ELF-1 (cell line): ENCODE data around the gene NBPF20.
"Not testable (repeated sequence)": the region's sequence is repeated elsewhere in the genome, so short reads cannot be mapped to it uniquely, and the experiment has no call there.

Experiments used
- DNase-seq: peaks from one replicate; pipeline ENCODE4 v3.0.0-alpha.2; 2016; ENCODE audit warnings: low read depth, low spot score

Gene NBPF20, protein sequence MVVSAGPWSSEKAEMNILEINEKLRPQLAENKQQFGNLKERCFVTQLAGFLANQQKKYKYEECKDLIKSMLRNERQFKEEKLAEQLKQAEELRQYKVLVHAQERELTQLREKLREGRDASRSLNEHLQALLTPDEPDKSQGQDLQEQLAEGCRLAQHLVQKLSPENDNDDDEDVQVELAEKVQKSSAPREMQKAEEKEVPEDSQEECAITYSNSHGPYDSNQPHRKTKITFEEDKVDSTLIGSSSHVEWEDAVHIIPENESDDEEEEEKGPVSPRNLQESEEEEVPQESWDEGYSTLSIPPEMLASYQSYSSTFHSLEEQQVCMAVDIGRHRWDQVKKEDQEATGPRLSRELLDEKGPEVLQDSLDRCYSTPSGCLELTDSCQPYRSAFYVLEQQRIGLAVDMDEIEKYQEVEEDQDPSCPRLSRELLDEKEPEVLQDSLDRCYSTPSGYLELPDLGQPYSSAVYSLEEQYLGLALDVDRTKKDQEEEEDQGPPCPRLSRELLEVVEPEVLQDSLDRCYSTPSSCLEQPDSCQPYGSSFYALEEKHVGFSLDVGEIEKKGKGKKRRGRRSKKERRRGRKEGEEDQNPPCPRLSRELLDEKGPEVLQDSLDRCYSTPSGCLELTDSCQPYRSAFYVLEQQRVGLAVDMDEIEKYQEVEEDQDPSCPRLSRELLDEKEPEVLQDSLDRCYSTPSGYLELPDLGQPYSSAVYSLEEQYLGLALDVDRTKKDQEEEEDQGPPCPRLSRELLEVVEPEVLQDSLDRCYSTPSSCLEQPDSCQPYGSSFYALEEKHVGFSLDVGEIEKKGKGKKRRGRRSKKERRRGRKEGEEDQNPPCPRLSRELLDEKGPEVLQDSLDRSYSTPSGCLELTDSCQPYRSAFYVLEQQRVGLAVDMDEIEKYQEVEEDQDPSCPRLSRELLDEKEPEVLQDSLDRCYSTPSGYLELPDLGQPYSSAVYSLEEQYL (N-terminal part only)

DNA sequence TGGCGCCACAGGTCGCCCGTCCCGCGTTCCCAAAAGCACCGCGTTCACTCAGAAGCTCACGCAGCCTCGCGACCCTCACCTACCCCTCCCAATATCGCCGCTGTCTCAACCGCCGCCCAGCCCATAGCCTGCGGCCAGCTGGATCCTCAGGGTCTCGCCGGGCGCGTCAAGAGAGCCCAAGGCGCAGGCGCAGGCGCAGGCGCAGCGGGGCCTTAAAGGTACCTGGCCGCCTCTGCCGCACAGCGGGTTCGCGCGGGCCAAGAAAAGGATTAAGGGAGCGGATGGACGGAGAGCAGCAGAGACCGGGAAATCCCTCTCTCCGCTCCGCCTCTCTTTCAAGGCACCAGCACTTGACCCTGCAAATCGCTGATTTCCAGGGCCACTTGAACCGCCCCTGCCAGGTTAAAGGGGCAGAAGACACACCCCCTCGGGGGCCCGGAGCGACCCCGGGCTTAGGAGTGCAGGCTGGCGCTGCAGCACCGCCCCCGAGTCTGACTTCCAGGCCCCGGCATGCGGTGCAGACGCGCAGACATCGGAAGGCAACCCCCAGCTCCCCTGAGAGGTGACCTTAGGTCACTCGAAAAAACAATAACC lies at the start of gene NBPF20:
NBPF20 (minus strand) TSS at position 168 of the 594 bp plus-strand sequence. CDS start 20,331 bp downstream, outside the sequence.
- DNase-seq, result peak; percentile 95

DNA sequence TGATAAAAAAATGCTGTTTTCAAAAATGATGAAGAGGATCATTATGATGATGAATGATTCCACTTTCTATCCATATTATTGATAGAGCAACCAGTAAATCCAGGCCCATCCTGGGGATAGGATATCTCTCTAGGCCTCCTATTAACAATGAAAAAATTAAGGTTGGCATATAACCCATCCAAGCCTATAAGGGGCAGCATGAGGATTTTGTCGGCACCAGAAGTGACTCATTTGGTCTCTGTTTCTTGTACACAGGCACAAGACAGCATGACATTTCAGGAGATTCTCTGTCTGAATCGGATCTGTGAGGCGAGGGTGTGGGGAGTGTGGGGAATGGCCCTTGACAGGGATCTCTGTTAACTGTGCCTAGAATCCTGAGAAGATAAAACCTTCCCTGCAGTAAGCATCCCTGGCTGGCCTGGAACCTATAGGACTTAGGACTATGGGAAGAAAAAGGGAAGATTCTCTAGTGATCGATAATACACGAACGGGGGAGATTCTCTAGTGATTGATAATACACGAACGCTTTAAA lies 49.5 kb upstream of the NBPF20 start:
- not testable (repeated sequence) for DNase-seq

DNA sequence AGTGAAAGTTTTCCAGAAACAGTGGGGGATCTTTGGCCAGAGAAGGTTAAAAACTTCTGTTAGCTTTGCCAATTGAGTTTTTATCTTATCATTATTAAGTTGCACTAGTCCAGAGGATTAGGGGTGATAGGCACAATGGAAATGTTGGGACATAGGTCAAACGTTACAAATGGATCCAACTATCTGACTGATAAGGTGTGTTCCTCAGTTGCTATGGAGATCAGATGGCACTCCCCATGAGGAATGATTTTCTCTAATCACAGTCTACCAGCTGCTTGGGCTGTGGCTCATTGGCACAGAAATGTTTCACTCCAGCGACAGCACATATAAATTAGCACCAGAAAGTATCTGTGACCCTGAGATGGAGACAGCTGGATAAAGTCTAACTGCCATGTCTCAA lies 47.3 kb upstream of the NBPF20 start:
- not testable (repeated sequence) for DNase-seq

DNA sequence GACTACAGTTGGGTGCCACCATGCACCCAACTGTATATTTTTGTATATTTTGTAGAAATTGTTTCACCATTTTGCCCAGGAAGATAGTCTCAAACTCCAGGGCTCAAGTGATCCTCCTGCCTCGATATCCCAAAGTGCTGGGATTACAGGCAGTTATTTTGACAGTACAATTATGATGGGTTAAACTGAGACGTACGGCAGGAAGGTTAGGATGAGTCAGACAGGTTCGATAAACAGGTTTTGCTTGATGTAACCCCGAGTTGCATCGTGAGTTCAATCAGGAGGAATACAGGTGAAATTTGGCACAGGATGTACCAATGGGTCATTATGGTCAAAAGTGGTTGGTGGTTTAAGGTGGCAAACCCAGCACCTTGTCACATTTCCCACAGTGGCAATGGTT lies 46.0 kb upstream of the NBPF20 start:
- DNase-seq, result not testable (repeated sequence)

DNA sequence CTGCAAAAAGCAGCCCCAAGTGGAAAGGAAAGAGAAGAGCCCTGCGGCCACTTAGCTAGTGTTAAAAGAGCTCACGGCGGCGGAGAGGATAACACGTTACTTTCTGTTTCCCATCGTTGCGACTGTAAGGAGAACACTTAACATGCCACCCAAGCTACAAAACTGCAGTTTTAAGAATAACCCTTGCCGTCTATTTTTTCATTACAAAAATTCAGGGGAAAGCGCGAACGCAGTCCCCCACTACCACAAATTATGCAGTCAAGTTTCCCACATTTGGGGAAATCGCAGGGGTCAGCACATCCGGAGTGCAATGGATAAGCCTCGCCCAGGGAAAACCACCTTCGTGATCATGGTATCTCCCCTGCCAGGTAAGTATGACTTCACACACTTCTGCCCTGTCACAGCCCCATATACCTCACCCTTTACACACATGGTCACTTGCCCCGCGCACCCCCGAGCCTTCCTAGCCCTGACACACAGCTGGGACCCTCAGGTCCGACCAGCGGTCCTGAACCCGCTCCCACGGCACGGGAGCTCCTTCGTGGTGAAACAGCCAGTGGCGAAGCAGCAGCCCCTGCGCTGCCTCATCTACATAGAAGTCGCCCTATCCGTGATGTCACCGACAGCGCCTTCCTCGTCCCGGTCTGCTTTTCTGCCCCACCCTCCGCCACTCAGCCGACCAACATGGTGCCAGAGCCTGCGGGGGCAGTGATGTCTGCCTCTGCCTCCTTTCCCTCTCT lies 40.2 kb upstream of the NBPF20 start:
- DNase-seq, result peak; percentile 97

DNA sequence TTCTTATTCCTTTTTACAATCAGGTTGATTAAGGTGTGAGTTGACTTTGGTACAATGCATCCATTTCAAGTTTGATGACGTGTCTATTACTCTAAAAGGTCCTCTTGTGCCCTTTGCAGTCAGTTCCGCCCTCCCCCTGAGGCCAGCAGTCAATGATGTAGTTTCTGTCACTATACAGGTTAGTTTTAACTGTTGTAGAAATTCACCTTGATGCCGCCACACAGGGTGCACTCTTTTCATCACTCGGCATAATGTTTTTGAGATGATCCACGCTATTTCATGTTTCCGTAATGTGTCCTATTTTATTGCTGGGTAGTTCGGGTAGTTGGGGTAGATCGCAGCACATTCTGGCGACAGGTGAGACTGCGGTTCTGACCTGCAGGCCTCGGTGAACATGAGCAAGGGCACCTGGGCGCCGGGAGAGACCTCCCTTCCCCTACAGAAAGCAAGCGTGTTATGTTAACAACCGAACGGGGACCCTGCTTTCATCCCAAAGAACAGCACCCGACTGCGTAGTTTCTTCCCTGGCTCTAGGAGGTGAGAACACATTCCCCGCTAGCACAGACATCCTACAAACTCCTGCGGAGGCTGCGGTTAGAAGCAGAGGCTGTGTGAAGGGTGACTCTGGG lies 39.4 kb upstream of the NBPF20 start:
- DNase-seq, result not testable (repeated sequence)

DNA sequence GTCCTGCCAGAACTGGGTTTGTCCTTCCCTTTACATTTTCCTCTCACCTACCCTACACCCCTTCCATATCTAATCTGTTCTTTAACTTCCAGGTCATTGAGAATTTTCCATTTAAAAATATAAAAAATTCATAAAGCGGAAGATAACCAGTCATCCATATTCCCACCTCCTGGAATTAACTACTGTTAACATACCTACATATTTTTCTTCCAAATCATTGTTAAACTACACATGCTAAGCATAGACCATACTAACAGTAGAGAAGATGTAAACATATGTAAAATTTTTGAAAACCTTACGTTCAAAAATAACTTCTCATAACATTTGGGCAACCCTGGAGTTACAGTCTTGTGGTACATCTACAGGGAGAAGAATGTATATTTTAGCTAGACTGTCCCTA lies 38.6 kb upstream of the NBPF20 start:
- not testable (repeated sequence) for DNase-seq

DNA sequence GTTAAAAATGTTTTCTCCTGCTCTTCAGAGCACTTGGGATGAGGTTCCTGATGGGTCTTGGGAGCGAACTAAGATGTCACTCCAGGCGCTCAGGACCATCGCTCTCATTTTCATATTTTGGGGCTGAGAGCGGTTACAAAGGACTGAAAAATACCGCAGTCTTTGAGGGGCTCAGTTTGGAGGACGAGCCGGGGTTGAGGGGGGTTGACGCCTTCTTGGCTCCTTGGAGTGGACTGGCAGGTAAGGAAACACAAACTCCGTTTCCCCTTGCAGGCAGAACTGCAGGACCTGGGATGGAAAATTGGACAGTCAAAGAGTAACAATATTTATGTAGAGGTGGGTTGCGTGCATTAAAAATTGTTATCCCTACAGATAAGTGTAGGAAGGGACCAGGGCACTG lies 35.3 kb upstream of the NBPF20 start:
- DNase-seq, result not testable (repeated sequence)

DNA sequence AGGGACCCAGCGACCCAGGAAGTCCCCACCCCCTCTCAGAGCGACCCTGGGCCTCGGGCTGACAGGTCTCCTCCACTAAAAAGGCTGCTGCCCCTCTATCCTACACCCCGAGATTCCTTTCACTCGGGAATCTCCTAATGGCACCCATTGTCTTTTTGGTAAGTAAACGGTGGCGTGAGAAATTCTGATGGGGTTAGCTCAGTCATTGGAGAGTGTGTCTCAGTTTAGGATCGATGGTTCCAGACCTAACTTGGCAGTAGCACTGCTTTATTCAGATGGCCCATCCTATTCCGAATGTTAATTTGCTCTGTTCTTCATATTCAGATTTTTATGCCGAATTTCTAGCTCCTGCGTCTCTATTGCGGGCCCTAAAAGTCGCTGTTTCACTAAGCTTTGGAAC lies 34.6 kb upstream of the NBPF20 start:
- not testable (repeated sequence) for DNase-seq

DNA sequence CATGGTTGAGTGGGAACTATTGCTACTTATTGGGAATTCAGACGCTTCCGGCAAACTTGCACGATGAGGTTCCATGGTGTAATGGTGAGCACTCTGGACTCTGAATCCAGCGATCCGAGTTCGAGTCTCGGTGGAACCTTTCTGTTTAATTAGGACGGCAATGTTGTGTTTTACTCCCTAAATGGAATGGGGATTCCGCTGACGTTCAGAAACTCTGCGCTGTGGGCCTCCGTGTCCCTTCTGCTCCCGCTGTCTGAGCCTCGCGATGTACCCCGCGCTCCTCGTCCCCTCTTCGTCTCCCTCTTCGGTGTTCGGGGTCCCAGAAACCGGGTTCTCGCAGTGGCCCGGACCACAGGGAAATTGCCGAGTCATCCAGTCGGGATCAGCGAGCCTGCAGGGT lies 34.2 kb upstream of the NBPF20 start:
- DNase-seq, result not testable (repeated sequence)

DNA sequence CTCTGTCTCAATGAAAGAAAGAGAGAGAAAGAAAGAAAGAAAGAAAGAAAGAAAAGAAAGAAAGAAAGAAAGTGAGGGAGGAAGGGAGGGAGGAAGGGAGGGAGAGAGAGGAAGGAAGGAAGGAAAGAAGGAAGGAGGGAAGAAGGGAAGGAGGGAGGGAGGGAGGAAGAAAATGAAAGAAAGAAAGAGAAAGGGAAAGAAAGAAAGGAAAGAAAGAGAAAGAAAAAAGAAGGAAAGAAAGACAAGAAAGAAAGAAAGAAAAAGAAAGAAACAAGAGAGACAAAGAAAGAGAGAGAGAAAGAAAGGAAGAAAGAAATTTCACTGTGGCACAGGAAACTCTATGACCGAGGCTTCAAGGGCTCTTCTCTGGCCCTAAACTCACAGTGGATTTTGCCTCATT lies 33.7 kb upstream of the NBPF20 start:
- DNase-seq, result not testable (repeated sequence)

DNA sequence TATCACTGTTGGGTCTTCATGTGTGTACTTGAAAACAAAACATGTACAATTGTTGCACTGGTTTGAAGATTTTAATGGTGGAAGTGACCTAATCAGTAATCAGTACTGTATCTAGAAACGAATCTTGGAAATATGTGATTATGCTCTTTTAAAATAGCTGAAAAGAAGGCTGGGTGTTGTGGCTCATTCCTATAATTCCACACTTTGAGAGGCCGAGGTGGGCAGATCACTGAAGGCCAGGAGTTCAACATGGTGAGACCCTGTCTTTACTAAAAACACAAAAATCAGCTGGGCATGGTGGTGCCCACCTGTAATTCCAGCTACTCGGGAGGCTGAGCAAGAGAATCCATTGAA lies 29.4 kb upstream of the NBPF20 start:
- not testable (repeated sequence) for DNase-seq

DNA sequence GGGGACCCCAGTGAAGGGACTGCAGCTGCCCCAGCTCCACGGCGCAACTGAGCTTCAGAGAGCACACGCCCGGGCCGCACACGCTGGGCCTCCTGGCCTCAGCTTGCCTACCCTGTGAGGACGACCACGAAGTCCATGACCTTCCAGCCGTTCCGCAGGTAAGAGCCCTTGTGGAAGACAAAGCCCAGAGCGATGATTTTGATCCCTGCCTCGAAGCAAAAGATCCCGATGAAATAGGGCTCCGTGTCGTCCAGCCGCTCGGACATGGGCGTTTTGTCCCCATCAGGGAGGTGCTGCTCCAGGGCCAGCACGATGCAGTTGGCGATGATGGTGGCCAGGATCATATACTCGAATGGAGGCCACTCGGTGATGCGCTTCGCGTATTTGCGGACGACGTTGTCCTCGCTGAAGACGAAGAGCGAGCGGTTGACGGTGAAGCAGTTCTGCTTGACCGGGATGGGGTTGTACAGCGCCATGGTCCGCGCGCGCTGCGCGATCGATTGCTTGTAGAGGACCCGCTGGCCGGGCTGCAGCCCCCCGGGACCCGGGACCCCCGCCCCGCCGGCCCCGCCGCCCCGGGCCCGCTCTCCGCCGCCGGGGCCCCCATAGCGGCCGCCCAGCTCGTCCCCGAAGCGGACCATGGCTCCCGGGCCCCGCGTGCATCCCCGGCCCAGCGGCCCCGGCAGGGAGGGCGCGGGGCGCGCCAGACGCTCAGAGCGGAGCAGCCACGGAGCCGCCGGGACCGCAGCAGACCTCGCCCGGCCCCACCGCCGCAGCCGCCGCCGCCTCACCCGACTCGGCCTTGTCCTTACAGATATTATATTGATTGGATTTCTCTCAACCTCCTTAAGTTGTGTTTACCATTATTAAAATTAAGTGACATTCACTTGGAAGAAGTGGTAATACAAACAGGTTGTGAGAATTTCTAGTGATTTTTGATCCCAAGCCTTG lies 28.7 kb upstream of the NBPF20 start:
- peak; percentile 4 for DNase-seq

DNA sequence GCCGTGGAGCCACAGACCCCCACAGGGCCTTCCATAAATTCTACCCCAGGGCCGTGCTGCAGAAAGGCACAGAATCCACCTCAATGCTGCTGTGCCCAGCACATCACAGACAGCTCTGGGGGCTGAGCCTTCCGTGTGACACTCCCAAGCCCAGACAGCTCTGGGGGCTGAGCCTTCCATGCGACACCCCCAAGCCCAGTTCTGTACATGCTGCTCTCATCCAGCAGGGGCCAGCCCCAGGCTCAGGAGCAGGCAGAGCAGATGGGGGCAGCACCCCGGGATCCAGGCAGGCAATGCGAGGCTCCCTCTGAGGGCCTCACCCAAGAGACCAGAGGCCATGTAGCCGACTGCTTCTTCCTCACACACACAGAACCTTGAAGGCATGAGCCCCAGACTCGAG lies 27.1 kb upstream of the NBPF20 start:
- DNase-seq, result not testable (repeated sequence)

DNA sequence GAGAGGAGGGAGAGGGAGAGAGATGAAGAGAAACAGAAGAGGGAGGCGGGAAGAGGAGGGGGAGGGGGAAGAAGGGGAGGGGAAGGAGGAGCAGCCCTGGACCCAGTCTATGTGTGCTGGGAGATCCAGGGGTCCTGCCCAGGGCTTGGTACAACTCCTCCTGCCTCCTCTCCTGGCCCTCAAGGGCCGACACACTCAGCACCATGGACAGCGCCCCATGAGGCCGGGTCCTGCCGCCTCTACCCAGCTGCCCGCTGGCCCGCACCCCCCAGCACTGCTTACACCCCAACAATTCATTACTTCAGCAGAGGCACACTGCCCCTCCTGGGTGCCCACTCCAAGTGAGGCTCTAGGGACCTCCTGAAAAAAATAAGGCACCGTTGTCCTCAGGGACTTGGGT lies 26.5 kb upstream of the NBPF20 start:
- DNase-seq, result peak; percentile 63

DNA sequence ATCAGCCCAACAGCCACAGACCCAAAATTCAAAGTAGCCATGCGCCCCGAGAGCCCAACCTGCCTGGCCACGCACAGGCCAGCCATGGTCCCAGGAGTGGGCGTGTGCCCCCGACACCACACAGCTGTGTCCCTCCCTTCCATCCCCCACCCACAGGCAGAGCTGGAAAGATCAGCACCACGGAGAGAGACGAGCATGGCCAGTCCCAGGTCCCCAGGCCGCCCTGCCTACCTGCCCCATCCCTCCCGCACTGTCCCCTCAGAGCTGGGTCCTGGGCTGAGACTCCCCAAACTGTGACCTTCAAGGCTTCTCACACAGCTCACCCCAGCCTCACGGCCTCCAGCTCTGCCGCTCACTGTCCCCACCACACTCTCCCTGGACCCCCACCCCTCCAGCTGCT lies 19.8 kb upstream of the NBPF20 start:
- DNase-seq, result peak; percentile 9

DNA sequence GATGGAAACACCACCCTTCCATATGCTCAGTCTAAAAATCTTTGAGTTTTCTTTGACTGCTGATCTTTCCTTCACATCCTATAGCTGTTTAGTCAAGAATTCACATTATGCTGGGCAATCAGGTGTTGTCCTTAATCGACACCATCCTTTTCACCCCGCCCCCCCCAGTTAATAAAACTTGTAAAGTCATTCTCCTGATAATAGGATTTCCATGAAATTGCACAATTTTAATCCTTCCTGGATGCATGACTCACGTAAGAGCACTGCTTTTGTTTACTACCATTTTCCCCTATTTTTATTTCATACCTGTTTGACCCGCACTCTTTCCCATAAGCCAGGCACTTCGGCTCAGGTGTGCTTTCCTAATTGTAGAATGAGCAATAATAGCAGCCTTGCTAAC lies 16.9 kb upstream of the NBPF20 start:
- not testable (repeated sequence) for DNase-seq

DNA sequence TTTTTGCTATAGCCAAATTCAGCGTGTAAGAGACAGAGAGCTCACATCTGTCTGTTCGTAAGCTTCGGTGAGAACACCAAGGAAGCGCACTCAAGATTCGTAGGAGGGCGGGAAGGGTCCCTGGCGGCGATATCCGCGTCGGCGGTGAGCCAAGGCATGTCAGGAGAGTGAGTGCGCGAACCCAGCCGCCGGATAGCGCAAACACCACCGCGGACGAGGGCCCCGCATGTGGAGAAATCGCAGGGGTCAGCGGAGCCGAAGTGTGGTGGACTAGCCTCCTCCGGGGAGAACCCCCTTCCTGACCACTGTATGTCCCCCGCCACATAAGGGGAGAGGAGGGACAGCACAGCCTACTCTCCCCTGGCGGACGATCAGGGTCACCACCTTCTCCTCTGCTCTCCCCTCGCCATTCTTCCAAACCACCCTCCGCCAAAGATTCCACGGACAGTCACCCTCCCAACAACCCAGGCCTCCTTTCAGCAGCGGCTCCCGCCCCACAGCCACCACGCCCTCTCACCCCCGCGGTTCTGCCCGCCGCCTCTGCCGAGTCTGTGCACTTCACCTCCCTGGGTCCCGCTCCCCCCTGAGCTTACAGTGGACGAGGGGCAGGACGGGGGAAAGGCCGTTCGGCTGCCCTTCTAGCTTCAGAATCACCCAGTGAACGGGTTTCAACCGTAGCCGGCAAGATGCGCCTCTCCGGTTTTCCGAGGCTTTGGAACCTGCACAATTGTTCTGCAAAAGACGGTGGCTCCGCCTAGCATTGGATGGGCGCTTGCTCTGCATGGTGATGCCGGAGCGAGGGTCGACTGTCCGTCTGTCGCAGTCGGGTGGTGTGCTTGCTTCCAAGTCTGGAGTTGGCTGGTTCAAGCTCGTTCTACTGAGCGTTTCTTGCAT lies 6.2 kb upstream of the NBPF20 start:
- DNase-seq, result peak; percentile 27
